SK-N-SH (cell line): ENCODE data around the gene ATG2A. TPM values are rescaled to one million over a fixed set of nuclear protein-coding genes. Genes with fewer than 3 reads are reported as not detected.

Source experiments
- CTCF ChIA-PET: fragments of 300-600, 350-600 bp; formaldehyde crosslinking; extraction: SDS; loops from one replicate; lab custom pipeline; 2021; lab: Yijun Ruan, JAX
- POLR2A ChIA-PET: fragments of 350-600 bp; sonication (Branson Sonifier 250); formaldehyde crosslinking; extraction: SDS; loops from one replicate; lab custom pipeline; 2020; ENCODE audit warnings: antibody characterized with exemption, inconsistent platforms; lab: Yijun Ruan, JAX
- DNase-seq: peaks from one replicate; pipeline ENCODE4 v3.0.0; 2012
- H2AFZ ChIP-seq: fragments of 200-600 bp; sonication (generic); 2 replicates; pipeline ENCODE4 v1.8.1; 2016; ENCODE audit warnings: antibody characterized with exemption, mild to moderate bottlenecking, low read depth
- H3F3A ChIP-seq: fragments of 200-600 bp; sonication (generic); replicated peaks from 2 replicates; pipeline ENCODE3; 2016; ENCODE audit warnings: antibody characterized with exemption, mild to moderate bottlenecking; ENCODE audit not compliant: insufficient read depth
- H3K27ac ChIP-seq, 2 experiments: fragments of 200-500 bp in 1 of 2; fragments of 200-600 bp in 1 of 2; sonication (Bioruptor generic) in 1 of 2; sonication (generic), shearing (Covaris generic) in 1 of 2; 2 replicates each; pipeline versions ENCODE4 v1.5.1 to v1.6.1; 2014 to 2016; ENCODE audit warnings: low read depth in 2 of 2, inconsistent platforms in 1 of 2, low read length in 1 of 2, mild to moderate bottlenecking in 1 of 2, mixed read lengths in 1 of 2
- H3K27me3 ChIP-seq: fragments of 200-600 bp; sonication (generic), shearing (Covaris generic); 2 replicates; pipeline ENCODE4 v1.6.1; 2016; ENCODE audit warnings: mixed run types; ENCODE audit not compliant: insufficient read depth
- H3K36me3 ChIP-seq, 2 experiments: fragments of 200-500 bp in 1 of 2; fragments of 200-600 bp in 1 of 2; sonication (Bioruptor generic) in 1 of 2; sonication (generic) in 1 of 2; replicated peaks in 1 of 2; 2 replicates each; pipeline versions ENCODE3 to v1.5.1; 2014 to 2016; ENCODE audit warnings: low read length in 1 of 2, mild to moderate bottlenecking in 1 of 2; ENCODE audit not compliant: insufficient read depth in 2 of 2, control insufficient read depth in 1 of 2
- H3K4me1 ChIP-seq, 2 experiments: fragments of 200-500 bp in 1 of 2; fragments of 200-600 bp in 1 of 2; sonication (Bioruptor generic) in 1 of 2; sonication (generic), shearing (Covaris generic) in 1 of 2; 2 replicates each; pipeline versions ENCODE4 v1.5.1 to v1.6.1; 2014 to 2016; ENCODE audit warnings: low read depth in 1 of 2, low read length in 1 of 2, mixed run types in 1 of 2; ENCODE audit not compliant: insufficient read depth in 2 of 2, control insufficient read depth in 1 of 2
- H3K4me2 ChIP-seq: fragments of 200-600 bp; sonication (generic), shearing (Covaris generic); 2 replicates; pipeline ENCODE4 v1.6.1; 2017; ENCODE audit warnings: mixed run types
- H3K4me3 ChIP-seq, 2 experiments: fragments of 200-500 bp in 1 of 2; fragments of 200-600 bp in 1 of 2; sonication (Bioruptor generic) in 1 of 2; sonication (generic), shearing (Covaris generic) in 1 of 2; 2 replicates each; pipeline versions ENCODE4 v1.5.1 to v1.8.1; 2014 to 2016; ENCODE audit warnings: low read depth in 2 of 2, inconsistent platforms in 1 of 2, low read length in 1 of 2, mild to moderate bottlenecking in 1 of 2, mixed read lengths in 1 of 2, moderate library complexity in 1 of 2
- H3K79me2 ChIP-seq: fragments of 200-600 bp; sonication (generic); 2 replicates; pipeline ENCODE4 v1.8.1; 2017; ENCODE audit warnings: mild to moderate bottlenecking; ENCODE audit not compliant: insufficient read depth
- H3K9ac ChIP-seq: fragments of 200-600 bp; sonication (generic); 2 replicates; pipeline ENCODE4 v1.6.1; 2017; ENCODE audit warnings: mixed run types
- H3K9me2 ChIP-seq: fragments of 200-600 bp; sonication (generic); 2 replicates; pipeline ENCODE4 v1.6.1; 2017; ENCODE audit warnings: mixed run types
- H3K9me3 ChIP-seq: fragments of 200-600 bp; sonication (generic); 2 replicates; pipeline ENCODE4 v1.6.1; 2017; ENCODE audit warnings: mixed run types, mild to moderate bottlenecking, moderate library complexity
- H4K20me1 ChIP-seq: fragments of 200-600 bp; sonication (generic); 2 replicates; pipeline ENCODE4 v1.6.1; 2017; ENCODE audit warnings: mild to moderate bottlenecking, mixed run types; ENCODE audit not compliant: insufficient read depth
- CHD2 ChIP-seq: fragments of 150-350 bp; IDR thresholded peaks from 2 replicates; pipeline ENCODE4 v1.6.1; 2018; ENCODE audit warnings: low read length; ENCODE audit not compliant: partially characterized antibody
- CTCF ChIP-seq: fragments of 200-600 bp; sonication (generic); IDR thresholded peaks from 2 replicates; pipeline ENCODE4 v1.6.1; 2017; ENCODE audit warnings: antibody characterized with exemption, mild to moderate bottlenecking, moderate library complexity
- FOSL2 ChIP-seq: IDR thresholded peaks from 2 replicates; pipeline ENCODE4 v1.4.0; 2012; ENCODE audit warnings: low read depth, mild to moderate bottlenecking, moderate library complexity, borderline replicate concordance
- FOXJ3 ChIP-seq: sonication (generic); formaldehyde crosslinking; IDR thresholded peaks from 2 replicates; pipeline ENCODE4 v1.5.1; 2020; ENCODE audit warnings: mild to moderate bottlenecking, missing genetic modification reagents
- FOXM1 ChIP-seq: IDR thresholded peaks from 2 replicates; pipeline ENCODE4 v1.4.0; 2012; ENCODE audit warnings: low read depth, mild to moderate bottlenecking
- GABPA ChIP-seq: IDR thresholded peaks from 2 replicates; pipeline ENCODE4 v1.4.0; 2012; ENCODE audit warnings: low read depth, mild to moderate bottlenecking
- IRF3 ChIP-seq: fragments of 150-350 bp; IDR thresholded peaks from 2 replicates; pipeline ENCODE4 v1.6.1; 2016; ENCODE audit warnings: mild to moderate bottlenecking, low read depth, low read length
- MEF2A ChIP-seq: IDR thresholded peaks from 2 replicates; pipeline ENCODE4 v1.4.0; 2012; ENCODE audit warnings: low read depth, borderline replicate concordance
- MXI1 ChIP-seq: IDR thresholded peaks from 2 replicates; pipeline ENCODE4 v1.6.1; 2012; ENCODE audit warnings: mild to moderate bottlenecking, low read depth, low read length, improper control_type of control experiment
- NFIC ChIP-seq: IDR thresholded peaks from 2 replicates; pipeline ENCODE4 v1.4.0; 2012; ENCODE audit warnings: borderline replicate concordance
- RFX5 ChIP-seq: IDR thresholded peaks from 2 replicates; pipeline ENCODE4 v1.6.1; 2012; ENCODE audit warnings: mild to moderate bottlenecking, improper control_type of control experiment, low read length
- TEAD4 ChIP-seq: IDR thresholded peaks from 2 replicates; pipeline ENCODE4 v1.4.0; 2012; ENCODE audit warnings: mild to moderate bottlenecking, borderline replicate concordance; ENCODE audit not compliant: insufficient read depth
- USF1 ChIP-seq: IDR thresholded peaks from 2 replicates; pipeline ENCODE4 v1.4.0; 2012; ENCODE audit warnings: low read depth, borderline replicate concordance
- YY1 ChIP-seq: IDR thresholded peaks from 2 replicates; pipeline ENCODE4 v1.4.0; 2012; ENCODE audit warnings: low read depth, mild to moderate bottlenecking
- ZBTB33 ChIP-seq: IDR thresholded peaks from 2 replicates; pipeline ENCODE4 v1.4.0; 2012; ENCODE audit warnings: low read depth, borderline replicate concordance
- WGBS: methylation state at CpG from one replicate; pipeline ENCODE4 v1.1.6; 2017; ENCODE audit warnings: low lambda C conversion rate; 5-methylcytosine and 5-hydroxymethylcytosine counted together
- polyA plus RNA-seq, 3 experiments: library from polyadenylated mRNA; depleted of rRNA; stranded (reverse); fragments of >200 nt; gene quantifications; 2 replicates each; pipeline ENCODE4 v1.2.3, GENCODE V29; 2012

Gene ATG2A
- polyA plus RNA-seq, 1 of the 3 experiments (the other 2 are of a cell fraction), result 7.1 TPM

DNA sequence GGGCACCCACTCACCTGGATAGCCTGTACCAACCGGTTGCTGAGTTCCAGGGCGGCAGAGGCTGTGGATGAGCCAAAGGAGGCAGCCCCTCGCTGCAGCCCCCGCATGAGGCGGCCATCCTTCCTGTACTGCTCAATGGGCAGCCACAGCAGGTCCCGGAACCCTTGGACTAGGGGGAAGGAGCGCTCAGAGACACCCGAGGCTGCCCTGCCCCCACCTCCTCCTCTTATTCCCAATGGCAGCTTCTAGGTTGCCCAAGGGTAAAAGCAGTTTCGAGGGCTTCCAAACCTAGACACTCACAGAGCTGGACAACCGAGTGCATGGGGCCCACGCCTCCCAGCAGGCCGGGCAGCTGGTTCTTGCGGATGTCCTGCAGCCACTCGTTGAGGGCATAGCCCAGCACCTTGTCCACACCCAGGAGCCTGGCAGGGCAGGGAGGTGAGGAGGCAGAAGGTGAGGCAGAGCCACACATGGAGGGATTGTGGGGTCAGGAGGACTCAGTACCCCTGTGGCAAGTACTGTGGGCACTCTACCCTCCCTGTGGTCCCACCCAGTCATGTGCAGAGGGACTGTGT lies 20.5 kb downstream of the ATG2A start:
- Histone ChIP-seq H3K9me3 (no peaks in the 10 kb centered on the region), H4K20me1 (no peaks in the 10 kb centered on the region), H3K4me1 (peaks cover 0 to 3% of the 10 kb centered on the region in 2 experiments; a peak in 1 of 4 replicates), H3K9me2 (no peaks in the 10 kb centered on the region), H3K36me3 (peaks cover 0 to 14% of the 10 kb centered on the region in 2 experiments), H3K79me2 (no peaks in the 10 kb centered on the region), H3K4me2 (no peak overlapping the region), H3F3A (no peaks in the 10 kb centered on the region)
- DNase-seq, result no peak
- CTCF ChIA-PET, result interaction anchor here (0.9 to 26.7 kb wide), 4 partner anchors 9 to 49 kb away, joined by 3 to 530 read pairs (median 26); partner anchors contain the start of gene CDC42BPG
- POLR2A ChIA-PET, result no interaction called here
- TF ChIP-seq CTCF, result no peak
- TF ChIP-seq FOSL2, result no peak
- TF ChIP-seq ZBTB33, result no peak
- TF ChIP-seq MXI1, result no peak
- TF ChIP-seq YY1, result no peak
- TF ChIP-seq IRF3, result no peak
- TF ChIP-seq FOXJ3, result no peak
- TF ChIP-seq NFIC, result no peak
- TF ChIP-seq CHD2, result no peak
- TF ChIP-seq TEAD4, result no peak
- no peak for TF ChIP-seq MEF2A
- TF ChIP-seq GABPA, result no peak
- no peak for TF ChIP-seq USF1
- no peak for TF ChIP-seq RFX5
- TF ChIP-seq FOXM1, result no peak
- TF ChIP-seq, all 33 proteins: peak for 0
- no peaks in the 10 kb centered on the region for H3K27me3 ChIP-seq
- no peak overlapping the region for H3K4me3 ChIP-seq
- no peak overlapping the region for H3K27ac ChIP-seq
- WGBS, result 95% methylated on average over 7 of the region's 14 CpGs
- no peak overlapping the region for H3K9ac ChIP-seq
- no peak overlapping the region for H2AFZ ChIP-seq
